Sigmoid colon (tissue), 7 donors: ENCODE measurements around the gene INTS3. TPM values are rescaled to one million over a fixed set of nuclear protein-coding genes. Genes with fewer than 3 reads are reported as not detected.

Experiments used
- DNase-seq: peaks from one replicate; pipeline ENCODE4 v3.0.0-alpha.2; 2019
- H3K27ac ChIP-seq, 4 donors: fragments of 200-600 bp; sonication (generic); one replicate each; pipeline ENCODE4 v1.5.1; 2016 to 2019; ENCODE audit warnings: mild to moderate bottlenecking in 1 of 4
- H3K27me3 ChIP-seq, 3 donors: fragments of 200-600 bp; sonication (generic); one replicate each; pipeline ENCODE4 v1.5.1; 2019; ENCODE audit warnings: mild to moderate bottlenecking in 1 of 3
- H3K36me3 ChIP-seq, 4 donors: fragments of 200-600 bp; sonication (generic); one replicate each; pipeline ENCODE4 v1.5.1; 2016 to 2019
- H3K4me1 ChIP-seq, 4 donors: fragments of 200-600 bp; sonication (generic); one replicate each; pipeline ENCODE4 v1.5.1; 2017 to 2019
- H3K4me3 ChIP-seq, 4 donors: fragments of 200-600 bp; sonication (generic); one replicate each; pipeline ENCODE4 v1.5.1; 2017 to 2019; ENCODE audit warnings: mild to moderate bottlenecking in 2 of 4, moderate library complexity in 1 of 4
- H3K9me3 ChIP-seq, 4 donors: fragments of 200-600 bp in 3 of 4; sonication (generic) in 3 of 4; one replicate each; pipeline versions ENCODE4 v1.5.1 to v1.6.1; 2013 to 2019
- CTCF ChIP-seq, 4 experiments: fragments of 450-650 bp in 3 of 4; fragments of 200-600 bp in 1 of 4; IDR thresholded peaks; one replicate each; pipeline ENCODE4 v1.5.1; 2016 to 2019; ENCODE audit warnings: antibody characterized with exemption in 4 of 4, mild to moderate bottlenecking in 3 of 4, moderate library complexity in 2 of 4
- EP300 ChIP-seq, 4 donors: sonication (generic); formaldehyde crosslinking; IDR thresholded peaks; one replicate each; pipeline ENCODE4 v1.6.1; 2017; ENCODE audit warnings: antibody characterized with exemption in 4 of 4
- POLR2A ChIP-seq, 2 donors: fragments of 450-650 bp; IDR thresholded peaks; one replicate each; pipeline ENCODE4 v1.6.1; 2016; ENCODE audit warnings: antibody characterized with exemption in 2 of 2, mild to moderate bottlenecking in 2 of 2, moderate library complexity in 2 of 2
- POLR2AphosphoS5 ChIP-seq, 4 donors: sonication (generic); formaldehyde crosslinking; IDR thresholded peaks; one replicate each; pipeline ENCODE4 v1.6.1; 2017; ENCODE audit warnings: antibody characterized with exemption in 4 of 4
- WGBS, 2 donors: extraction: QIAGEN DNeasy Blood & Tissue Kit; methylation state at CpG; one replicate each; pipeline ENCODE4 v1.1.7; 2013; 5-methylcytosine and 5-hydroxymethylcytosine counted together
- intact Hi-C: fragments of 100-400 bp; cut with DNase I; formaldehyde crosslinking; loops from one replicate; pipeline ENCODE4 v1.15.1; 2023
- polyA plus RNA-seq, 3 donors: library from polyadenylated mRNA; stranded (reverse); fragments of 200-250 nt; gene quantifications; one replicate each; pipeline ENCODE4 v1.2.3, GENCODE V29; 2013
- total RNA-seq, 4 donors: library from RNA; depleted of rRNA; stranded (reverse); fragments of >200 nt; gene quantifications; one replicate each; pipeline ENCODE4 v1.1.0, GENCODE V29; 2016
- donor health status: healthy with polysubstance abuse.
- donor health status: Bipolar disorder and iron deficiency.
- donor health status: healthy.

Gene INTS3
- total and polyA plus RNA-seq, 7 donors, result 5.4 to 53.7 (median 31.4) TPM

GRCh38 chr1:153774026-153774595 lies 46.3 kb downstream of the INTS3 start:
- Histone ChIP-seq H3K27me3 (no peaks in the 10 kb centered on the region), H3K27ac (peak overlapping the region; percentile 88 to 93 (median 92)), H3K4me1 (peaks cover 0 to 49% (median 39%) of the 10 kb centered on the region in 4 donors), H3K4me3 (peak overlapping the region in 1 of 4 donors; percentile 60), H3K9me3 (no peaks in the 10 kb centered on the region), H3K36me3 (peaks cover 5 to 47% (median 9%) of the 10 kb centered on the region in 4 donors)
- intact Hi-C loops, result loop anchor here (2.0 kb wide), 1 partner anchor 97 kb away; no protein-coding TSS in a partner anchor
- DNase-seq, result no peak
- 80 to 83% methylated on average over 8 of the region's 8 CpGs for WGBS, 2 donors
- no peak for TF ChIP-seq EP300 (IDR thresholded peaks at IDR 0.05)
- TF ChIP-seq POLR2AphosphoS5 (IDR thresholded peaks at IDR 0.05), result no peak
- no peak for TF ChIP-seq CTCF (IDR thresholded peaks at IDR 0.05)

GRCh38 chr1:153774780-153775457 lies 47.1 kb downstream of the INTS3 start, which contains the start of gene SLC27A3:
Gene SLC27A3, plus strand, starts transcription at chr1:153775407. Its CDS starts 91 bp downstream, at chr1:153775498.
- peaks cover 4 to 41% (median 9%) of the 10 kb centered on the region in 4 donors for H3K36me3 ChIP-seq
- 3 to 11% methylated on average over 35 of the region's 35 CpGs for WGBS, 2 donors
- peak within 1 kb of the TSS; percentile 60 to 89 (median 71) for H3K4me3 ChIP-seq
- H3K27ac ChIP-seq, result peak within 1 kb of the TSS; percentile 88 to 93 (median 92)
- no peaks in the 10 kb centered on the region for H3K27me3 ChIP-seq
- intact Hi-C loops, result loop anchor here (2.0 kb wide), 1 partner anchor 98 kb away; no protein-coding TSS in a partner anchor
- H3K9me3 ChIP-seq, result no peaks in the 10 kb centered on the region
- no peak for TF ChIP-seq POLR2A (IDR thresholded peaks at IDR 0.05)
- TF ChIP-seq POLR2AphosphoS5 (IDR thresholded peaks at IDR 0.05), result peak; percentile 26 to 52 (median 41)
- TF ChIP-seq EP300 (IDR thresholded peaks at IDR 0.05), result peak in 1 of 4 donors; percentile 21
- TF ChIP-seq CTCF (IDR thresholded peaks at IDR 0.05), result no peak
- peaks cover 0 to 49% (median 40%) of the 10 kb centered on the region in 4 donors for H3K4me1 ChIP-seq
- DNase-seq, result peak; percentile 94

- Histone ChIP-seq H3K4me3 (peak overlapping the region; percentile 60 to 89 (median 71)), H3K9me3 (no peaks in the 10 kb centered on the region), H3K27ac (peak overlapping the region; percentile 88 to 93 (median 92)), H3K36me3 (peaks cover 3 to 34% (median 9%) of the 10 kb centered on the region in 4 donors), H3K27me3 (no peaks in the 10 kb centered on the region), H3K4me1 (peaks cover 0 to 52% (median 41%) of the 10 kb centered on the region in 4 donors)
- WGBS, 2 donors, result 0% methylated on average over 83 of the region's 83 CpGs
- intact Hi-C loops, result loop anchor here (2.0 kb wide), 1 partner anchor 99 kb away; no protein-coding TSS in a partner anchor
- peak; percentile 90 for DNase-seq
- TF ChIP-seq CTCF (IDR thresholded peaks at IDR 0.05), result no peak
- TF ChIP-seq POLR2AphosphoS5 (IDR thresholded peaks at IDR 0.05), result peak in 3 of 4 donors; percentile 47 to 52 (median 51)
- peak; percentile 17 to 24 for TF ChIP-seq POLR2A (IDR thresholded peaks at IDR 0.05)
Observed at GRCh38 chr1:153775458-153776327, 47.8 kb downstream of the INTS3 start.

GRCh38 chr1:153776352-153776751 lies 48.5 kb downstream of the INTS3 start:
- no peak for DNase-seq
- Histone ChIP-seq H3K36me3 (peaks cover 0 to 28% (median 7%) of the 10 kb centered on the region in 4 donors), H3K4me3 (peak overlapping the region; percentile 60 to 89 (median 71)), H3K4me1 (peaks cover 0 to 52% (median 40%) of the 10 kb centered on the region in 4 donors), H3K9me3 (no peaks in the 10 kb centered on the region), H3K27me3 (no peaks in the 10 kb centered on the region), H3K27ac (peak overlapping the region; percentile 88 to 93 (median 92))
- intact Hi-C loops, result no loop called here
- WGBS, 2 donors, result 65 to 69% methylated on average over 10 of the region's 10 CpGs
- TF ChIP-seq POLR2A (IDR thresholded peaks at IDR 0.05), result no peak
- TF ChIP-seq POLR2AphosphoS5 (IDR thresholded peaks at IDR 0.05), result no peak
- no peak for TF ChIP-seq CTCF (IDR thresholded peaks at IDR 0.05)
- TF ChIP-seq EP300 (IDR thresholded peaks at IDR 0.05), result no peak
